GM12865 (cell line): ENCODE measurements around the gene TMEM253.

Source experiments
- DNase-seq: peaks from one replicate; pipeline ENCODE4 v3.0.0; 2010; ENCODE audit warnings: low read depth
- H3K4me3 ChIP-seq: 2 replicates; pipeline ENCODE4 v1.5.1; 2011; ENCODE audit warnings: mild to moderate bottlenecking, low read depth, low read length, control low read depth
- CTCF ChIP-seq: IDR thresholded peaks from 2 replicates; pipeline ENCODE4 v1.5.1; 2011; ENCODE audit warnings: low read length, control low read depth, low read depth, inconsistent platforms; ENCODE audit not compliant: insufficient read depth; ENCODE audit errors: missing control alignments

Gene TMEM253

DNA sequence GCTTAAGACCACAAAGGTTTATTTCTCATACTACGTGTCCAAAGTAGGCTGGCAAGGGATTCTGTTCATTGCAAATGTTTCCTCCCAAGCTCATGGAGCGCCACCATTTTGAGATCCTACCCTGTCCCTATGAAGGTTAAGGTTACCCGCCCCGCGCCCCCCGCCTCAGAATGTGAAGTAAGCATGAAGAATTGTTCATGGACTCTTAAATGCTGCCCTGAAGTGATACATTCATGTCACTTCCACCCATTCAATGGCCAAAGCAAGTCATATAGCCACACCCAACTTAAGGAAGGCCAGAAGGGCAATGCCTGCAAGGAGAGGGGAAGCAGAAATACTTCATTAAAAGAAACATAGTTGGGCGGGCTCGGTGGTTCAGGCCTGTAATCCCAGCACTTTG lies 4.2 kb downstream of the TMEM253 start:
- no peak overlapping the region for H3K4me3 ChIP-seq
- TF ChIP-seq CTCF: no peak
- no peak for DNase-seq

GRCh38 chr14:21106176-21106497 lies 5.3 kb downstream of the TMEM253 start:
- no peak for DNase-seq
- H3K4me3 ChIP-seq: no peak overlapping the region
- no peak for TF ChIP-seq CTCF

DNA sequence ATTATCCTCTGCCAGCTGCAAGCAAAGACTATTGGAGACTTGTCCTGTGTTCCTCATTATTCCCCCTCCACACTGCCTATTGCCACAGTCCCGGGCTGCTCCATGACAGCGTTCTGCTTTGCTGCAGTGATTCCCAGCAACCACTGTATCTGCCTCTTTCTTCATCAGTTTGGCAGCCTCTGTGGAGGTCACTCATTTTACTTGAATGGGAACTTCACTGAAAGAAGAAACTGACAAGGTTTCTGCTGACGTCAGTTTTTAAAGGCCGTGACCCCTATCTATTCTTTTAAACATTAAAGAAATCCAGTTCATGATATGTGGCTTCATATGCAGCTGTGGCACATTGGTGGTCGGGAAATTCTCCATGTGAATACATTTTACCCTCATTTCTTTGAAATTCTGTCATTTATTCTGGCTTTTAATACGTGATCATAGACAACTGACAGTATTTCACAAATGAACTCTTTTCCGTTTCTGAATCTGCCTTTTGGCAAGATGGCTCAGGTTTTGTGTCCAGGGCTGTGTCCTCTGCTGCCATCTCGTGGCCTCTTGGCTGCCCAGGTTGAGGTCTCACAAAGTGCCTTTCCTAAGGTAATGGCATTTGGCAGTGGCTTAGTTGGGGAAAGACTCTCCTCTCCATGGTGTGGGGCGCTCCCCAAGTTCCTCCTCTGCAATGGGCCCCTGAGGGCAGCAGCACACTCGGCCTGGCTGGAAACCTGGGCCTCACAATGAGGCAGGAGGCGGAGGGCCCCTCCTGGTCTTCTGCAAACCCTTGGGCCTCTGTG lies 5.8 kb downstream of the TMEM253 start:
- TF ChIP-seq CTCF: peak; percentile 93

DNA sequence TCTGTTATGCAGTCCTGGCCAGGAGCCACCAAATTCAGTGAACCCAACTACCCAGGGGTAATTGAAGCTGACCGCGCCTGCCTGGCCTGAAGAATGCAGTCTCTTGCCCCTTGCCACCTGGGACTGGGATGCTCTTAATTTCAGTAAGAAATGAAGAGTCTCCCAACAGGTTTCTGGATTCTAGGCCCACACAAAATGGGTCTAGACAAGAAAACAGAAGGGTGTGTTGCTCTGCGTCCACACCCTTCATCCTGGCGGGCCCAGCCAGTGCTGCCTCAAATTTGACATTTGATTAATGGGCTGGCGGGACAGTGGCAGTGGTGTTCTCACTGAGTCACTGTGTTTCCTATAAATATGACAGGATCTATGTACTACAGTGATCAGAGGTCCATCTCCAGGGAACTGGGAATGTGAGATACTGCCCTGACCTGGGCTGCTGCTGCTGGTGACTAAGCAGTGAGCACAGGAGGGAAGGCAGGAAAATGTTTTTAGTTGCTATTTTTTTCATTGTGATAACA lies 6.5 kb downstream of the TMEM253 start:
- TF ChIP-seq CTCF: no peak
- no peak overlapping the region for H3K4me3 ChIP-seq

More for the DNA sequence above, 5.8 kb downstream of the TMEM253 start:
- DNase-seq: peak; percentile 85
- no peak overlapping the region for H3K4me3 ChIP-seq

DNA sequence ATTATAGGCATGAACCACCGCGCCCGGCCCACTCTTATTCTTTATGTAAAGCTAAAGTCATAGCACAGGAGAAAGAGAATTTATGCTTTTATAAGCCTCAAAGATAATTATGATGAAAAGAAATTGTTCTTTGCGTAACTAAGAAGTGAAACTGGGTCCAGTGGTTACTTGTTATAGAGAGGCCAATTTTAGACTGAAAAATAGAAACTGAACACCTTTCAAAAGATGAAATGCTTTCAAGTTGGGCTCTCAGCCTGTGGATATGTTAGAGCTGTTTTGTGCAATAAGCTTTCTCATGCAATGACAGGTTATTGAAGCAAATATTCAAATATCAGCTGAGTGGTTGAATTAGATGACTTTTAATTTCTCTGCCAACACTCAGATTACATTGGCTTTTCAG lies 7.9 kb downstream of the TMEM253 start:
- TF ChIP-seq CTCF: no peak
- DNase-seq: peak; percentile 62
- no peak overlapping the region for H3K4me3 ChIP-seq

More for the DNA sequence above, 6.5 kb downstream of the TMEM253 start:
- DNase-seq: no peak

DNA sequence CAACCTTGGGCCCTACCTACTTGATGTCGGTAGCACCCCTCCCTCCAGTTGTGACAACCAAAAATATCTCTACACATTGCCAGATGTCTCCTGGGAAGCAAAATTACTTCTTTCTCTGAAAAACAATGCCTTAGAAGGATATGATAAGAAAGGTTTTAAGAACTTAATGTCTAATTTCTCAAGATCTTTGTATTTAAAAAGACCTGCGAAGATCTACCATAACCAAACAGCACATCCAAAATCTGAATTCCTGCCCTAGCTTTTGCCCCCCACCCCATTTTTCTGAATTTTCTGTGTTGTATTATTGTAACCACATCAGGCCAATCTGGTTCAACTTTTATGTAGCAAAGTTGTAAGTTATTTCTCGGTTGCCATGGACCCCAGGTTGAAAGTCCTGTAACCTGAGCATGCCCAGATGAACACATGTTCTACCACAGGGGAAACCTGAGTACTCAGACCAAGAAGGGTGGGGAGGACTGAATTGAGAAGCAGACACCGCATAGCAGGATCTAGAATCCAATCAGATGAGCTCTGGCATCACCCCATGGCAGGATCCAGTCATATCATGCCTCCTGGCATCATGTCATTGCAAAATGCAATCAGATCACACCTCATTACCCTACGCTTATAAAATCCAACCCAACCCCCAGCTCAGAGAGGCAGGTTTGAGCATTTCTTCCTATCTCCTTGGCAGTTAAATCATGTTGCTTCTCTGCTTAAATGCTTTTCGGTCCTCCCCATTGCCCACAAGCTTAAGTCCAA lies 8.7 kb downstream of the TMEM253 start:
- DNase-seq: peak; percentile 84
- TF ChIP-seq CTCF: no peak
- H3K4me3 ChIP-seq: no peak overlapping the region
